ENCODE results near the gene HGS.

The HGS gene

GRCh38 chr17:81706757-81707624, 23.2 kb downstream of the HGS start:
- DNase-seq, result no peak

DNA sequence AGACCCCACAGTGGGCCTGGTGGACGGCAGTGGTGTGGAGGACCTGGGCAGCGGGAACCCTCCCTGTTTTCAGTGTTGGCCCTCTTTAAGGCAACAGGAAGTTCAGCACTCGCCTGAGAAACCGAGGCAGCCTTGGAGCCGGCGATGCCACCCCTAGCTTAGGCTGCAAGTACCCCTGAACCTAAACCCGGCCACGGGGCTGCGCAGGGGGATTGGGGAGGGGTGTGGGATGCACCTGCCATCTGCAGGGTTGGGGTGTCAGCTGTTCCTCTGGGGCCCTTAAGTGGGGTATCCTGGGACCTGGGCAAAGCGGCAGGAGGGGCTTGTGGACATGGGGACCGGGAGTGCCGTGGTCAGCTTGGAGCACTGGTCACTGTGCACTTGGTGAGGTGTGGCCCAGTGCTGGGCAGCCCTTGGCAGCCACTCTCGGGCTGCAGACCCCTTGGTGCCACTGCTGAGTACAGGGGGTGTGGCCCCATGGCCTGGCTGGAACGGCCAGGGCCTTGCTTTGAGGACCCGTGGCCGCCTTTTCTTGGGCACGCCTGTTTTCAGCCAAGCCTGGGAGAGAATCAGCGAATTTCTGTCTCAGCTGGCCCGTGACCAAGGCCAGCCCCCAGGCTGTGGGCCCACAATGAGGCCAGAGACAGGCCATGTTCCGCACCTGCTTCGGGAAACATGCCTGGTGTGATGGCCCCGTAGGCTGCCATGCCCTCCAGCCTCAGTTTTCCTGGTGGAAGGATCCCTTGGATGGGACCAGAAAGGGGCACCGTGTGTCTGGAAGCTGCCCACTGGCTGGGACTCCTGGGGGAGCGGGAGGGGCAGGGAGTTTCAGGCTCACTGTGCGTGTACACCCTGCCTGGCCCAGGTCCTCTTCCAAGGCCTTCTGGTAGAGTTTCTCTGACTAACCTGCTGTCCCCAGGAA, 24.2 kb downstream of the HGS start:
- no peak for DNase-seq

DNA sequence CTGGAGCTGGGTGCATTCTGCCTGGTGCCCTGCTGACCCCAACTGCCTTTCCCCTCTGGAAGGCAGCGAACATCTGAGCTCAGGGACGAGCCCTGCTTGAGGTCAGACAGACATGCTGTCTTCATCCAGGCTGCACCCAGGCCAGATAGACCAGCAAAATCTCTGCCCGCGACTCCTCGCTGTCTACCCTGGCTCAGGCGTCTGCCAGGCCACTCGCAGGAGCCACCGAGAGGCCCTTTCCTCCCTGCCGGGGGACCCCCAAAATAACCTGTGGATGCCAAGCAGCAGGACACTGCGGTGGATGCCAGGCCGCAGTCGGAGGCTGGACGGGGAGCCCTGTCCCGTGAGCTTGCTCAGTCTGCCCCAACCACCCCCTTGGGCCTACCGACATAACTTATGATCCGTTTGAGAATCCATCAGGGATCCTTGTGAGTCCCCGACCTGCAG, 25.0 kb downstream of the HGS start:
- DNase-seq, result no peak

DNA sequence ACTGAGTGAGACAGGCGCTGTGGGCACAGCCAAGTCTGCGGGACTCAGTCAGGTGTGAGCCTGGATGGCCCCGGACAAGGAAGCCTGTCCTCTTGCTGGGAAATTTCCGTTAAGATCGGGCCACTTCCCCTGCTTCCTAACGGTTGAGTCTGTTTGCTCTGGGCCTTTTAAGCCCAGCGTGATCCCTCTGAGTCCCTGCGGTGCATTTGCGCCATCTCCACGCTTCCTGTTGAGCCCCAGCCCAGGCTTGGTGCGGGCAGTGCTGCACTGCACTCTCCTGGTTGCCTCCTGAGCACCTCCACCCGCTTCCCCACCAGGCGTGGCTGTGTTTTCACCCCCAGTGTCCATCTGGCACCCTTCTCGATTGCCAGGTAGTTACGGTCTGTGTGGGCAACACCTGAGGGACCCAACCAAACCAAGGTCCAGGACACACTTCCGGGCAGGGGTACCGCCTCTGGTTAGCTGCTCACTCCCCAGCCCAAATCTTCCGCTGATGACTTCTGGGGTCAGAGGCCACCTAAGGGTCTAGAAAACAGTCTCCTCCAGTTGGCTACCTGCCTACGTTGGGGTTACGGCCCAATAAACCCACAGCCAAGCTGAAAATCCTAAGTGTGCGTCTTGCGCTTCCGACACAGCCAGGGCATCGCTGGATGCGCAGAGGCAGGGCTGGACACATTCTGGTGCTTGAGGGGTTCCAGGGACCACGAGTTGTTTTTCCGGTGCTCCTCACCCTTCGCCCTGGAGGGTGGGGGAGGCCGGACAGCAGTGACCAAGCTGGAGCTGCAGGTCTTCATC, 26.9 kb downstream of the HGS start:
- no peak for DNase-seq

DNA sequence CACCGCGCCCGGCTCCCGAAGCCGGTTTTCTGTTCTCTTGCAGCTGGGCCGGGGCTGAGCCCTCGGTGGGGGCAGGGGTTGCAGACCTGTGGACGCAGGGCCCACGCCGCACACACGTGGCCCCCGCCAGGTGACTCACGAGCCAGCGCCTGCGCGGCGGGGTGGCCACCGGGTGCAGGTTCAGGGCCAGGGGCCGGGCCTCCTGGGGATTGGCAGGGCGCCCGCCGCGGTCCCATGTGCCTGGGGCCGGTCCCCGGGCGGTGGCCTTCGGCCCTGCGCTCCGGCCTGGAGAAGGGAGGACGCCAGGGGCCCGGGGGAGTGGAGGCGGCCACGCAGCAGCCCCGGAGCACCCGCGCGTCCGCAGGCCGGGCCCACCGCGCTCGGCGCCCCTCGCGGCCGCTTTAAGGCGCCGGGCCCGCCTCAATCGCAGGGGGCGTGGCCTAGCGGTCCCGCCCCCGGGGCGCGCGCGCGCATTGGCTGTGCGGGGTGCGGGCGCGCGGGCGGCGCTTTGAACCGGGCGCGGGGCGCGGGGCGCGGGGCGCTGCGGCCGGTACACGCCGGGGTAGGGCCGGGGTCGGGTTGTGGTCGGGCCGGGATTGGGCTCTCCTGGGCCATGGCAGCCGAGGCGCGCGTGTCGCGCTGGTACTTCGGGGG, 28.1 kb downstream of the HGS start, which contains the start of gene SLC25A10:
Gene SLC25A10, plus strand, starts transcription at position 471 of the 654 bp plus-strand sequence. Its CDS starts 143 bp downstream, at position 614.
- no peak for DNase-seq

- DNase-seq, result no peak
These were observed 28.7 kb downstream of the HGS start for GRCh38 chr17:81712468-81713003.

DNA sequence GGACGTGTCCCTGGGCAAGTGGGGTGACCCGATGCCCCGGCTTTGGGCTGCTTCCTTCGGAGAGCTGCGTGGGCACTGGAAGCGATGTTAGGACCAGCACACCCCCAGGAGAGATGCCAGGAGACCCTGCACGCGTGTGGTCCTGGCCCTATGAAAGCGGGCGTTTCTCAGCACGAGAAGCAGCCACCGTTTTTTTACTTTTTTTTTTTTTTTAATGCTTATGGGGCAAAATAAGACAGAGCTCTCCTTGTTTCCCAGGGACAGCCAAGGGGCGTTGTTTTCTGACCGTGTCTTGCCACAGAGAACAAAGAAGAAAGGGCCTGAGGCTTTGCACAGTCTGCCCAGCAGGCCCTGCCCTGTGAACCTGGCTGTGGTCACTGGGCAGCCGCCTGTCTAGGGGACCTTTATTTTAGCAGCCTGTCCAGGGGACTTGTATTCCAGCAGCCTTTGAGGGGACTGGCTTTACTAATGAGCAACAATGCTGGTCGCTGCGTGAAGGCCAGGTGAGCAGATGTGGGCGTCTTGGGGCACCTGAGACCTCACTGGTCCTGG, 29.3 kb downstream of the HGS start:
- DNase-seq, result no peak

DNA sequence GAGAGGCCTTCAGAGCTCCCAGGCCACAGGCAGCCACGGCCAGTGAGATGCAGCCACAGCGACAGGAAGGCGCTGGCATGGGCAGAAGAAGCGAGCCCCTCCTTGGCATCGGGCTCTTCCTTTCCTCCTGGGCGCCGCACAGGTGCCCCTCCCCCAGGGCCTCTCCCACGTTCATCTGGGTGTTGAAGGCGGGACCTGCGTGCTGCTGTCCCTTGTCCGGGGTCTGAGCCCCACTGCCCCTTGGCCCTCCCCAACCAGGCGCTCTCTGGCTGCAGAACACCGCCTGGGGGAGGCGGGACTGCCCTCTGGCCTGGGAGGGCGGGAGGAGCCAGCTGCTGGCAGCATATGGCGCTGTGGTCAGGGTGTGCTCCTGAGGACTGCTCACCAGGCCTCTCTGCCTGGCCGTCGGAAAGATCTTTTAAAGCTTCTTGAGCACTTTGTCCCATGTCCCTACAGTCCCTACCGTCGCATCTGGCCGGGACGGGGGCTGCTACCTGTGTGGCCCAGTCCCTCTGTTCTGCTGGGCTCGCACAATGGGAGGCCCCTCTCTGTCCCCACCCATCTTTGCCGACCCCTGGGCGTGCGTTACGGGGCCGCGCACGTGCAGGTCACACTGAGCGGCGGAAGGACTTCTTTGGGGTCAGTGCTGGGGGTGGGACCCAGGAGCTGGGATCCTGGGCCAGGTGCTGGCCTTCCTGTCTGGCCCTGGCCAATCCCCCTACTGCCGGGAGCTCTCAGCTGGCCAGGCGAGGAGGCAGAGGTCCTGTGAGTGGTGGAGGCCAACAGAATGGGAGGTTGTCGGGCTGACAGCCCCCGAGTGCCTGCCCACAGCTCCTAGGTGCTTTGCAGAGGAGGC, 30.0 kb downstream of the HGS start:
- no peak for DNase-seq

- no peak for DNase-seq
These were observed 30.7 kb downstream of the HGS start for GRCh38 chr17:81714412-81715106.

GRCh38 chr17:81715107-81715871, 31.5 kb downstream of the HGS start:
- no peak for DNase-seq

DNA sequence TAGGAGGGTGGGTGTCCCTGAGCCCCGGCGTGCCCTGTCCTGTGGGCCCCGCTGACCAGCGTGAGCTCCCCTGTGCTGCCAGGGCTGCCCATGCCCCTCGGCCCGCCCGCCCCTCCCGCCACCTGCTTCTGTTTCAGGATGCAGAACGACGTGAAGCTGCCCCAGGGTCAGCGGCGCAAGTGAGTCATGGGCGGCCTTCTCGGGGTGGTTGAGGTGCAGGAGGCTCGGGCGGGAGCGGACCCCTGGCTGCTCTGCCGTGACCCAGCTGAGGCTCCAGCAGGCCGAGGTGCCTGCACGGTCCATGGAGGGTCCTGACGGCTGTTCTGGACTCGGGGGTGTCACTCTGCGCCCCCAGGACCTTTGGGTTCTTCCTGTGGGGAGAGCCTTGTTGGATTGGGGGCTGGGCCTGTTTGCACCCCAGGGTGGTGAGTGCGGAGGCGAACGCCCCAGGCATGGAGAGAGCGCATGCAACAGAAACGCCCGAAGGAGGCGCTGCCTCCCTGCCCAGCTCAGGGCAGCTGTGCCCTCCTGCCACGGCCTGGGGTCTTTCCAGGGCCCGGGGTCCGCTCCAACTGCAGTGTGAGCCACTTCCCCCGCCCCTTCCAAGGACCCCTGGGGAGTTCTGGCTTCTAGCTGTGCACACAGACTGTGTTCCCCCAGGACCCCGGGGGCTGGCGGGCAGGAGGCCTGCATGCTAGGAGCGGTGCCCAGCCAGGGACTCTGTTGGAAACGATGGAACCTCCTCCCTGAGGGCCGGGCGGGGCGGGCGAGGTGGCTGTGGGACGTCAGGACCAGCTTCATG, 32.3 kb downstream of the HGS start:
- DNase-seq, result no peak

DNA sequence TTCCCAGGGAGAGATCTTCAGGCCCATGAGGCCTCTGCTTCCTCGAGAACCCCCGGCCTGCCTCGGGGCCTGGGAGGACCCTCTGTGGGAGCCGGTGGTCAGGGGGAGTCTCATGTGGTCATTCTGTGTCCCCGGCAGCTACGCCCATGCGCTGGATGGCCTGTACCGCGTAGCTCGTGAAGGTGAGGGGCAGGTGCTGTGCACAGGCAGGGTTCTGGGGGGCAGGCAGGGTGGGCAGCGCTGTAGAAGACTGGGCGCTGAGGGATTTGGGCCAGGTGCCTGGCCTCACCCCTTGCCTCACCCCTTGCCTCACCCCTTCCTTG, 32.8 kb downstream of the HGS start:
- DNase-seq, result no peak

DNA sequence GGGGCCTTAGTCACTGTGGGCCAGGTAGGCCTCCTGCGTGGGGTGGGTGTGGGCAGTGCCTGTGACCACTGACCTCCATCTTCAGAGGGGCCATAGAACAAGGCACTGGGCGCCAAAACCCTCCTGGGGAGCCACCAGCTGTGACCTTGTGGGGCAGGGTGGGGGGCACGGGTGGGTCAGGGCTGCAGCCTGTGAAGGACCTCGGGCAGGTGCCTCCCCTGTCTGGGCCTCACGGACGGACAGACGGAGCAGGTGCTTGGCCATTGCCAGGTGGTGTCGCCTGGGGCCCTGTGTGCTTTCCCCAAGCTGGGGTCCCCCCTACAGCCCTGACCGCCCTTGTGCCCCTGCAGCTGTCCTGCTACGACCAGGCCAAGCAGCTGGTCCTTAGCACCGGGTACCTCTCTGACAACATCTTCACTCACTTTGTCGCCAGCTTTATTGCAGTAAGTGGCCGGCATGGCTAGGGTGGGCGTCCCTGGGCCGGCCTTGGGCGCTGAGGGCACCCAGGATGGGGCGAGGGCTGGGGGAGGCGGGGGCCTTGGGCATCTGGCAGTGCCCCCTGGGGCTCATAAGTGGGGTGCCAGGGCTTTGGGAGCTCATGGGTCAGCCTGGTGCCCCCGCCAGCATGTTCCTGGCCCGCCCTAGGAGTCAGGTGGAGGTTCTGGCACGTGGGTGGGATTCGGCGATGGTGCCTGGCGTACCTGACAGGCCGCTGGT, 33.4 kb downstream of the HGS start:
- no peak for DNase-seq

- DNase-seq, result no peak
These were observed 33.9 kb downstream of the HGS start for GRCh38 chr17:81717766-81718089.

DNA sequence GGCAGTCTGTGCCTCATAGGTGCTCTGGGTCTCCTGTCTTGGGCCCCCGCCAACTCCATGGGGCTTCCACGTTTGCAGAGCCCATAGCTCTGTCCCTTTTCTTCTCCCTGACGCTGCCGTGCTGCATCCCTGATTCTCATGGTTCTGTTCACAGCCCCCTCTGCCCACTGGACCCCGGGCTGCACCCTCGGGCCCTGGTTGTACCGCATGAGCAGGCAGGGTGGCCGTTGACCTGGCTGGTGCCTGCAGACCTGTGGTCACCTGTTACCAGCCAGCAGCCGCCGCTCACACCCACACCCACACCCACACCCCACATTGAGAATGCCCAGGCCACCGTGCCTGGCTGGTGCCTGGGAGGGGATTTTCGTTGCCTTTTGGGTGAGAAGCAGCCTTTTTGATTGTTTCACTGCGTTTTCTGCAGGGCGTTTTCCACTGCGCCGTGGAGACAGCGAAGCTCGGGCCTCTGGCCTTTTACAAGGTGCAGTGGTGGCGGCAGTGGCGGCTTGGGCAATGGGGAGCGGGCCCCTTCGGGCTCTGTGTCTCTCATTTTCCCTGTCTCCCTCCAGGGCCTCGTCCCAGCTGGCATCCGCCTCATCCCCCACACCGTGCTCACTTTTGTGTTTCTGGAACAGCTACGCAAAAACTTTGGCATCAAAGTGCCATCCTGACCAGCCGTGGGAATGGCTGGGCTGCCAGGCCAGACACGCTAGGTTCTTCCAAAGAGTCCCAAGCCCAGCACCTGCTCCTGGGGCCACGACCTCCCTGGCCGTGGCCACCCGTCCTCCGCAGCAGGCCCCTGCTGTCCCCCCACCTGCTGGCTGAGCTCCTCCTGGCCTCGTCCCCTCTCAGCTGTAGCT, 35.8 kb downstream of the HGS start:
- DNase-seq, result no peak

DNA sequence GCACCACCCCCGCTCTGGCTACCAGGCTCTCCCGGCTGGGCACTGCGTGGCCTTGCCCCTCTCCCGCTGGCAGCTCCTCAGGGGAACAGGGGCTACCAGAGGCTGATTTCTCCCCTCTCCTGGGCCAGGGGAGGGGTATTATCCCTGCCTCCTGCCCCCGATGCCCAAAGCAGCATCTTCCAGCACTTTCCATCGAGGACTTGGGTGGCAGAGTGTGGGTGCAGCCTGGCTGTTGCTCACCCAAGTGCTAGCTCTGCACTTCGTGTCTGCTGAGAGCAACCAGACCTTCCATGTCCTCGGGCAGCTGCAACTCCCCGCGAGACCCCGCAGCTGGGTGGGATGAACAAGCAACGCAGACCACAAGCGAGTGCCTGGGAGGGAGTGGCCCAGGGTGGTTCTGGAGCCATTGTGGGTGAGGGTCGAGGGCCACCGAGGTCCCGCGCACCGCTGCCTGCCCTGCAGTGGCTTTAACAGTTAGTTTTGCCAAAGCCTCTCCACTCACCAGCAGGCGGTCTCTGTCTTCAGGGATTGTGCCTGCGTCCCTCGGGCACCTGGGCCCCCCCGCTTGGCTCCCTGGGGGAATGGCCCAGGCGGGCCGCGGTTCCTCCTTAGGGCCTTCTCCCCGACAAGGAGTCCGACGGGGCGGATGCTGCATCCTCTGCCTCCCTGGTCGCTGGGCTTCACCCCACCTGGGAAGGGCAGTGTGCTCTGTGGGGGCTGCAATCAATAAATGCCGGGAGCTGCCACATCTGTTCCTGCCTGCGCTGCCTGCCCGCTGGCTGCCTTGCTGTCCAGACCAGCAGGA, 36.7 kb downstream of the HGS start:
- no peak for DNase-seq

All from SIG-M5 (cell line).